Activated CD8-positive, alpha-beta memory T cell treated with anti-CD3 and anti-CD28 coated beads, Interleukin-2, amount 50 U/mL, for 1 hour (primary cell): ENCODE measurements around the gene ARL14EP.

ENCODE experiments used
- DNase-seq: peaks from one replicate; pipeline ENCODE4 v3.0.0-alpha.2; 2020; ENCODE audit errors: extremely low read depth

ARL14EP gene

DNA sequence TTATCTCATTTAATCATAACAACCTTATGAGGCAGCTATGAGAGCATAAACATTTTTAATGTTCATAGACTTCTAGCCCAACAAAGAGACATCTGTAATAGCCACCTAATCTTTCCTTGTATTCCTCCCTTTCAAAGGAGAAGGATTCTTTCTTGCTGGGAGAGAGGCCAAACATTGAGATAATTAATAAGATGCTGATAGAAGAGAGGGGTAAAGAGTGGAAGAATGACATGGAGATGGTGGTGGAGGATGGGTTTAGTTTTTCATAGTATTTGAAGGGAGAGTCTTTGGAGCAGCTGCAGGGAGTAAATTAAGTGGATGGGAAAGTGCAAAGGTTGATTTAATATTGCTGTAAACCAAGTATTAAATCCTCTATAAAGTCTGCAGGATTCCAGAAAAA lies 57.9 kb downstream of the ARL14EP start:
- DNase-seq: no peak

DNA sequence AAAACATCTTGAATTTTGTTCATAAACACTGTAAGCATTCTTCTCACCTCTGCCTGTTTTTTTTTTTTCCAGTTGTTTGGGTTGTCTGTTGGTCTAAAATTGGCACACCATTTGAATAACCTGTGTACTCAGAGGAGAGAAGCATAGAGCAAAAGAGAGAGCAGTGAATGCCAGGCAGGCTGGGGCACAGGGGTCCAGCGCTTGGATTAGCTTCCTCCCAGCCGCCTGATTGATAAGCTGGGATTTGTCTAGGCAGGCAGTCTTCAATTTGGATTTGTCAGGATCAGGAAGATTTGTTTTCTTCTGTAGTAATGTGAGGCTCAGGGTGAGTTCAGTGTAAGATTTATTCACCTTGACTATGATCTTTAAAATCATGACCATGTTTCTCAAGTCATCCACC lies 59.0 kb downstream of the ARL14EP start:
- DNase-seq: no peak
